Stomach (tissue), 9 donors: ENCODE measurements around the gene IL23A. TPM values are rescaled to one million over a fixed set of nuclear protein-coding genes. Genes with fewer than 3 reads are reported as not detected.

Experiments
- DNase-seq, 2 donors: peaks; one replicate each; pipeline versions ENCODE4 v3.0.0 to v3.0.0-alpha.2; 2013 to 2019
- H3K27ac ChIP-seq, 5 donors: fragments of 200-600 bp in 4 of 5; sonication (generic) in 4 of 5; one replicate each; pipeline ENCODE4 v1.5.1; 2013 to 2019; ENCODE audit warnings: mild to moderate bottlenecking in 1 of 5, moderate library complexity in 1 of 5
- H3K27me3 ChIP-seq, 3 donors: fragments of 200-600 bp; sonication (generic); one replicate each; pipeline ENCODE4 v1.5.1; 2017 to 2019; ENCODE audit warnings: mixed run types in 1 of 3
- H3K36me3 ChIP-seq, 4 donors: fragments of 200-600 bp; sonication (generic); 1 replicate in 3 of 4; 2 replicates in 1 of 4; pipeline ENCODE4 v1.5.1; 2016 to 2019
- H3K4me1 ChIP-seq, 4 donors: fragments of 200-600 bp; sonication (generic); one replicate each; pipeline ENCODE4 v1.5.1; 2016 to 2019
- H3K4me3 ChIP-seq, 4 donors: fragments of 200-600 bp; sonication (generic) in 3 of 4; one replicate each; pipeline ENCODE4 v1.5.1; 2016 to 2019; ENCODE audit warnings: mild to moderate bottlenecking in 1 of 4
- H3K9me3 ChIP-seq, 4 donors: fragments of 200-600 bp; sonication (generic); one replicate each; pipeline ENCODE4 v1.5.1; 2016 to 2019
- EP300 ChIP-seq: sonication (generic); formaldehyde crosslinking; IDR thresholded peaks from one replicate; pipeline ENCODE4 v1.6.1; 2017; ENCODE audit warnings: antibody characterized with exemption
- POLR2A ChIP-seq, 4 donors: fragments of 450-650 bp; IDR thresholded peaks; one replicate each; pipeline ENCODE4 v1.6.1; 2016; ENCODE audit warnings: antibody characterized with exemption in 4 of 4, control low read depth in 2 of 4, mild to moderate bottlenecking in 1 of 4, moderate library complexity in 1 of 4
- POLR2AphosphoS5 ChIP-seq, 3 donors: sonication (generic); formaldehyde crosslinking; IDR thresholded peaks; one replicate each; pipeline ENCODE4 v1.6.1; 2016; ENCODE audit warnings: antibody characterized with exemption in 3 of 3
- WGBS, 5 donors: extraction: QIAGEN DNeasy Blood & Tissue Kit in 3 of 5; methylation state at CpG; one replicate each; pipeline versions ENCODE4 v1.1.5 to v1.1.7; 2013 to 2018; 5-methylcytosine and 5-hydroxymethylcytosine counted together
- intact Hi-C: fragments of 100-400 bp; cut with DNase I; formaldehyde crosslinking; loops from one replicate; pipeline ENCODE4 v1.15.1; 2023; ENCODE audit warnings: low total_unique reads
- polyA plus RNA-seq, 3 donors: library from polyadenylated mRNA; stranded (reverse); fragments of 200-250 nt; gene quantifications; one replicate each; pipeline ENCODE4 v1.2.3, GENCODE V29; 2013
- total RNA-seq, 5 donors: library from RNA; depleted of rRNA; stranded (reverse); fragments of >200 nt; gene quantifications; one replicate each; pipeline versions ENCODE4 v1.1.0 to v1.2.3, GENCODE V29; 2014 to 2016
- TF ChIP-seq, protein P1 (sequence below), 7 experiments: fragments of 450-650 bp in 4 of 7; fragments of 200-600 bp in 3 of 7; sonication (generic) in 3 of 7; IDR thresholded peaks; one replicate each; pipeline ENCODE4 v1.5.1; 2016 to 2019; ENCODE audit warnings: antibody characterized with exemption in 7 of 7, control low read depth in 2 of 7, mild to moderate bottlenecking in 1 of 7
- donor health status: healthy with polysubstance abuse.
- donor health status: Bipolar disorder and iron deficiency.
- donor health status: healthy.

Gene IL23A
- total and polyA plus RNA-seq, 8 donors, result 0.56 to 1.9 (median 1.1) TPM; not detected in 5

DNA sequence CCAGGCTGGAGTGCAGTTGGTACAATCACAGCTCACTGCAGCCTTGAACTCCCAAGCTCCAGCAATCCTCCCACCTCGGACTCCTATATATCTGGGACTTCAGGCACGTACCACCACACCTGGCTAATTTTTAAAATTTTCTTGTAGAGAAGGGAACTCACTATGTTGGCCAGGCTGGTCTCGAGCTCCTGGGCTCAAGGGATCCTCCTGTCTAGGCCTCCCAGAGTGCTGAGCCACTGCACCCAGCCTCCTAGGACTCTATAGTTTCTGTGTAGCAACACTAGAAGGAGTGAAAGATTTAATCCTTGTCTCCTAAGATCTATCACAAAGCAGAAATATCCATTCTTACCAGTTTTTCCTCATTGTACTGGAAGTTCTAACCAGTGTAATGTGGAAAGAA lies 28.3 kb downstream of the IL23A start:
- no peak for DNase-seq
- Histone ChIP-seq H3K9me3 (no peaks in the 10 kb centered on the region), H3K36me3 (no peaks in the 10 kb centered on the region), H3K27ac (no peak overlapping the region), H3K4me3 (no peak overlapping the region), H3K27me3 (no peaks in the 10 kb centered on the region), H3K4me1 (no peaks in the 10 kb centered on the region)
- intact Hi-C loops, result loop anchor here (10.0 kb wide), 1 partner anchor 88 kb away; the partner anchor contains the start of gene MIP
- 80 to 92% (median 88%) methylated on average over 3 of the region's 3 CpGs for WGBS, 5 donors
- TF ChIP-seq EP300 (no peak), POLR2AphosphoS5 (IDR thresholded peaks at IDR 0.05) (no peak), POLR2A (IDR thresholded peaks at IDR 0.05) (no peak)
- TF ChIP-seq, protein P1, sequence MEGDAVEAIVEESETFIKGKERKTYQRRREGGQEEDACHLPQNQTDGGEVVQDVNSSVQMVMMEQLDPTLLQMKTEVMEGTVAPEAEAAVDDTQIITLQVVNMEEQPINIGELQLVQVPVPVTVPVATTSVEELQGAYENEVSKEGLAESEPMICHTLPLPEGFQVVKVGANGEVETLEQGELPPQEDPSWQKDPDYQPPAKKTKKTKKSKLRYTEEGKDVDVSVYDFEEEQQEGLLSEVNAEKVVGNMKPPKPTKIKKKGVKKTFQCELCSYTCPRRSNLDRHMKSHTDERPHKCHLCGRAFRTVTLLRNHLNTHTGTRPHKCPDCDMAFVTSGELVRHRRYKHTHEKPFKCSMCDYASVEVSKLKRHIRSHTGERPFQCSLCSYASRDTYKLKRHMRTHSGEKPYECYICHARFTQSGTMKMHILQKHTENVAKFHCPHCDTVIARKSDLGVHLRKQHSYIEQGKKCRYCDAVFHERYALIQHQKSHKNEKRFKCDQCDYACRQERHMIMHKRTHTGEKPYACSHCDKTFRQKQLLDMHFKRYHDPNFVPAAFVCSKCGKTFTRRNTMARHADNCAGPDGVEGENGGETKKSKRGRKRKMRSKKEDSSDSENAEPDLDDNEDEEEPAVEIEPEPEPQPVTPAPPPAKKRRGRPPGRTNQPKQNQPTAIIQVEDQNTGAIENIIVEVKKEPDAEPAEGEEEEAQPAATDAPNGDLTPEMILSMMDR (IDR thresholded peaks at IDR 0.05), result no peak

DNA sequence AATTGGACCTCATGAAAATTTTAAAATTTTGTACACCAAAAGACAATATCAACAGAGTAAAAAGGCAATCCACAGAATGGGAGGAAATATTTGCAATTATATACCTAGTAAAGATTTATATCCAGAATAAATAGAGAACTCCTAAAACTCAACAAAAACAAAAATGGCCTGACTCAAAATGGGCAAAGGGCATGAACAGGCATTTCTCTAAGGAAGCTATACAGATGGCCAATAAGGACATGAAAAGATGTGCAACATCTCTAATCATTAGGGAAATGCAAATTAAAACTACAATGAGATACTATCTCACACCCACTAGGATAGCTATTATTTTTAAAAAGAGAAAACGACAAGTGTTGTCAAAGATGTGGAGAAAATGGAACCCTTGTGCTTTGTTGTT lies 34.8 kb downstream of the IL23A start:
- H3K4me1 ChIP-seq, result no peaks in the 10 kb centered on the region
- H3K4me3 ChIP-seq, result no peak overlapping the region
- WGBS, 5 donors, result 89 to 100% (median 98%) methylated on average over 1 of the region's 1 CpG
- intact Hi-C loops, result no loop called here
- no peak for DNase-seq
- TF ChIP-seq POLR2AphosphoS5 (IDR thresholded peaks at IDR 0.05) (no peak), EP300 (no peak), POLR2A (IDR thresholded peaks at IDR 0.05) (no peak)
- TF ChIP-seq, protein P1 (IDR thresholded peaks at IDR 0.05), result no peak
- H3K27me3 ChIP-seq, result no peaks in the 10 kb centered on the region
- H3K27ac ChIP-seq, result no peak overlapping the region
- H3K9me3 ChIP-seq, result no peaks in the 10 kb centered on the region
- H3K36me3 ChIP-seq, result no peaks in the 10 kb centered on the region

DNA sequence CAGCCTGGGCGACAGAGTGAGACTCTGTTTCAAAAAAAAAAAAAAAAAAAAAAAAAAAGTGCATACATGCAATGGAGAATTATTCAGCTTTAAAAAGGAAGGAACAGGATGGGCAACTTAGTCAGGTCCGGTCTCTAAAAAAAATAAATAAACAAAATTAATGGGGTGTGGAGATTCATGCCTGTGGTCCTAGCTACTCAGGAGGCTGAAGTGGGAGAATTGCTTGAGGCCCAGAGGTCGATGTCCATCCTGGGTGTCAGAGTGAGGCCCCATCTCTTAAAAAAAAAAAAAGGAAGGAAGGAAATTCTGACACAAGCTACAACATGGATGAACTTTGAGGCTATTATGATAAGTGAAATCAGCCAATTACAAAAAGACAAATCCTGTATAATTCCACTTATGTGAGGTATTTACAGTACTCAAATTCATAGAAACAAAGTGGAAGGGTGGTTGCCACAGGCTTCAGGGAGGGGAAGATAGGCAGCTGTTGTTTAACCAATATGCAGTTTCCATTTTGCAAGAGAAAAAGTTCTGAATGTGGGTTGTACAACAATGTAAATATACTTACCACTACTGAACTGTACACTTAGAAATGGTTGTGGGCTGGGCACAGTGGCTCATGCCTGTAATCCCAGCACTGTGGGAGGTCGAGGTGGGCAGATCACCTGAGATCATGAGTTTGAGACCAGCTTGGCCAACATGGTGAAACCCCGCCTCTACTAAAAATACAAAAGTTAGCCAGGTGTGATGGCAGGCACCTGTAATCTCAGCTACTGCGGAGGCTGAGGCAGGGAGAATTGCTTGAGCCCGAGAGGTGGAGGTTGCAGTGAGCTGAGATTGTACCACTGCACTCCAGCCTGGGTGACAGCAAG lies 36.3 kb downstream of the IL23A start:
- Histone ChIP-seq H3K27me3 (no peaks in the 10 kb centered on the region), H3K9me3 (no peaks in the 10 kb centered on the region), H3K4me1 (no peaks in the 10 kb centered on the region), H3K27ac (no peak overlapping the region), H3K36me3 (no peaks in the 10 kb centered on the region), H3K4me3 (no peak overlapping the region)
- WGBS, 5 donors, result 70 to 77% (median 72%) methylated on average over 7 of the region's 7 CpGs
- TF ChIP-seq, protein P1 (IDR thresholded peaks at IDR 0.05), result no peak
- TF ChIP-seq POLR2A (IDR thresholded peaks at IDR 0.05), result no peak
- no peak for TF ChIP-seq EP300
- no peak for TF ChIP-seq POLR2AphosphoS5 (IDR thresholded peaks at IDR 0.05)
- intact Hi-C loops, result no loop called here
- DNase-seq, result no peak

DNA sequence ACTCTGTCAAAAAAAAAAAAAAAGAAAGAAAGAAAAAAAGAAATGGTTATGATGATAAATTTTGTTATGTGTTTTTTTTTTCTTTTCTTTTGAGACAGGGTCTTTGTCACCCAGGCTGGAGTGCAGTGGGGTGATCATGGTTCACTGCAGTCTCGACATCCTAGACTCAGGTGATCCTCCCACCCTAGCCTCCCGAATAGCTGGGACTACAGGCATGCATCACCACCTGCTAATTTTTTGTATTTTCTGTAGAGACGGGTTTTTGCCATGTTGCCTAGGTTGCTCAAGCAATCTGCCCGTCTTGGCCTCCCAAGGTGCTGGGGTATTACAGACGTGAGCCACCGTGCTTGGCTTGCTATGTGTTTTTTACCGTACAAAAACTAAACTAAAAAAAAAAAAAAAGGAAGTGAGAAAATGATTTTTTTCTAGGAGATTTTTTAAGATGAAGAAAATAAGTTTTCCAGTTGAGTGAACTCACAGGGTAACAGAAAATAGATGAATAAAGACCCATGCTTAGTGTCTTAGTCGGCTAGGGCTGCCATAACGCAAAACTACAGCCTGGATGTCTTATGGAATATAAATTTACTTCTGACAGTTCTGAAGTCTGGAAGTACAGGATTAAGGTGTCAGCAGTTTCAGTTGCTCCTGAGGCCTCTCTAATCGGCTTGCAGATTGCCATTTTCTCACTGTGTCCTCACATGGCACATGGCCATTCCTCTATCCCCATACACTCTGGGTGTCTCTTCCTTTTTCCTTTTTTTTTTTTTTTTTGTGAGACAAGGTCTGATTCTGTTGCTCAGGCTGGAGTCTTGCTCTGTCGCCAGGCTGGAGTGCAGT lies 37.1 kb downstream of the IL23A start:
- Histone ChIP-seq H3K27ac (no peak overlapping the region), H3K9me3 (no peaks in the 10 kb centered on the region), H3K4me1 (no peaks in the 10 kb centered on the region), H3K4me3 (no peak overlapping the region), H3K36me3 (no peaks in the 10 kb centered on the region), H3K27me3 (no peaks in the 10 kb centered on the region)
- TF ChIP-seq POLR2A (IDR thresholded peaks at IDR 0.05), result no peak
- TF ChIP-seq, protein P1 (IDR thresholded peaks at IDR 0.05), result no peak
- TF ChIP-seq EP300, result no peak
- no peak for TF ChIP-seq POLR2AphosphoS5 (IDR thresholded peaks at IDR 0.05)
- WGBS, 5 donors, result 73 to 87% (median 83%) methylated on average over 11 of the region's 11 CpGs
- intact Hi-C loops, result no loop called here
- DNase-seq, result no peak
